Measurements from ENCODE around the gene TXNRD3.
A peak's percentile ranks its signal among the peaks of the same experiment; 100 is the strongest.

TXNRD3 gene

DNA sequence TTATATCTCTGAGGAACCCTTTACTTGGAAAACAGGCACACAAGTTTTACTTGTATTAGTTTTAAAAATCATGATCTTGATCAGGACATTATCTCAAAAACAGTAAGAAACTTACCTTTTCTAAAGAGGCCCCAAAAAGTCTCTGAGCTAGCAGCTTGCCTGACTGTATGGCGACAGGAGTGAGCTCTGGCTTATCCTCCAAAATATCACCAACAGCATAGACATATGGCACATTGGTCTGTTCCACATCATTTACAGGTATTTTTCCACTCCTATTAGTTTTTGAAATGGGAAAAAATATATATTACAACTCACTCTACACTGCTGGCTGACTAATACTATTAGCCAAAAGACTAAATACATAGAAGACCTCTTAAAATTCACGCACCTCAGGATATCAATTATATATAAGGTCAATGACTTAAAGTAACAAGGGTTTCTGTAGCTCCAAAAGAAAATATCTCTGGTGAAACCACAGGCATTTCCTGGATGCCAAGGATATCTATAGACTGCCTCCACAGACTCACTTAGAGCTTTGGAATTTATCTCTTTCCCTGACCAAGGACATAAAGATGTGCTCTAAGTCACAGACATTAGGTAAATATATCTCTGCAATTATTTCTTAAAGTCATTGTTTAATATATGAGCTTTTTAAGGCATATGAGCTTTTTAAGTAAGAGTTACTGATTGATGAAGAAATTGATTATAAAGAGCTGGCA, 33.1 kb downstream of the TXNRD3 start:
- no peak overlapping the region for H3K4me3 ChIP-seq (replicated peaks; ENCODE audit: low read depth, low read length)
- TF ChIP-seq, protein P1, sequence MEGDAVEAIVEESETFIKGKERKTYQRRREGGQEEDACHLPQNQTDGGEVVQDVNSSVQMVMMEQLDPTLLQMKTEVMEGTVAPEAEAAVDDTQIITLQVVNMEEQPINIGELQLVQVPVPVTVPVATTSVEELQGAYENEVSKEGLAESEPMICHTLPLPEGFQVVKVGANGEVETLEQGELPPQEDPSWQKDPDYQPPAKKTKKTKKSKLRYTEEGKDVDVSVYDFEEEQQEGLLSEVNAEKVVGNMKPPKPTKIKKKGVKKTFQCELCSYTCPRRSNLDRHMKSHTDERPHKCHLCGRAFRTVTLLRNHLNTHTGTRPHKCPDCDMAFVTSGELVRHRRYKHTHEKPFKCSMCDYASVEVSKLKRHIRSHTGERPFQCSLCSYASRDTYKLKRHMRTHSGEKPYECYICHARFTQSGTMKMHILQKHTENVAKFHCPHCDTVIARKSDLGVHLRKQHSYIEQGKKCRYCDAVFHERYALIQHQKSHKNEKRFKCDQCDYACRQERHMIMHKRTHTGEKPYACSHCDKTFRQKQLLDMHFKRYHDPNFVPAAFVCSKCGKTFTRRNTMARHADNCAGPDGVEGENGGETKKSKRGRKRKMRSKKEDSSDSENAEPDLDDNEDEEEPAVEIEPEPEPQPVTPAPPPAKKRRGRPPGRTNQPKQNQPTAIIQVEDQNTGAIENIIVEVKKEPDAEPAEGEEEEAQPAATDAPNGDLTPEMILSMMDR (IDR thresholded peaks at IDR 0.05; ENCODE audit: low read depth, low read length, missing control alignments): no peak
- peak; percentile 24 for DNase-seq (ENCODE audit: extremely low read depth, low read depth)

DNA sequence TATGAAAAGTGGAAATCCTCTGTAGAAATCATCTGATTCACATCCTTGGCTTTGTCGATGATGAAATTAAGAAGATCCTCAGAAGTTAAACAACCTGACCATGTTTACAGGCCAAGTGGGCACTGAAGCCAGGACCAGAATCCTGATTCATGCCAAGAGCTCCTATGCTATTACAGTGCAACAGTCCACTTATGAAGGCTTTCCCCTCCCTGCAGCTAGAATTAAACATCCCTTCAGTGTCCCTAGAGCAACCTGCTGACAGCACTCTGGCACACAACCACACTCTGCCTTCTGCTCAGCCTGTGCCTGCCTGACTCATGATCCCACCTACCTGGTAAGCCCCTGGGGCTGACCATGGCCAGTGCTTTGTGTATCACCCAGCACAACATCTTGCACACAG, 33.8 kb downstream of the TXNRD3 start:
- TF ChIP-seq, protein P1 (IDR thresholded peaks at IDR 0.05; ENCODE audit: low read depth, low read length, missing control alignments): no peak
- no peak overlapping the region for H3K4me3 ChIP-seq (replicated peaks; ENCODE audit: low read depth, low read length)
- DNase-seq (ENCODE audit: extremely low read depth, low read depth): no peak

DNA sequence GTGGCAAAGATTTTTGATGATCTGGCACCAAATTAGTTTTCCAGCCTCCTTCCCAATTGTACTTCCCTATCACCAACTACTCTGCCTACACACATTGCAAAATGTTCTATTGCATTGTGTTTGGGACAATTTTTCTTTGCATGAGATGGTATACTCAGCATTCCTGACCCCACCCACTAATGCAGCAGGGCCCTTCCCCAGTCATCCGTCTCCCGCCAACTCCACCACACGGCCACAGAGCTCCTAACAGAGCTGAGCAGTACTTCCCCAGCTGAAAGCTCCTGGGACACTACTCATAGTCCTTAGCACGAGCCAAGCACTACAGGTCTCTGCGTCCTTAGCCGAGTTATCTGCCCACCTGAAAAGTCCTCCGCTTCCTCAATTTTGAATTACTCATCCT, 34.2 kb downstream of the TXNRD3 start:
- TF ChIP-seq, protein P1 (IDR thresholded peaks at IDR 0.05; ENCODE audit: low read depth, low read length, missing control alignments): no peak
- DNase-seq (ENCODE audit: extremely low read depth, low read depth): no peak
- no peak overlapping the region for H3K4me3 ChIP-seq (replicated peaks; ENCODE audit: low read depth, low read length)

DNA sequence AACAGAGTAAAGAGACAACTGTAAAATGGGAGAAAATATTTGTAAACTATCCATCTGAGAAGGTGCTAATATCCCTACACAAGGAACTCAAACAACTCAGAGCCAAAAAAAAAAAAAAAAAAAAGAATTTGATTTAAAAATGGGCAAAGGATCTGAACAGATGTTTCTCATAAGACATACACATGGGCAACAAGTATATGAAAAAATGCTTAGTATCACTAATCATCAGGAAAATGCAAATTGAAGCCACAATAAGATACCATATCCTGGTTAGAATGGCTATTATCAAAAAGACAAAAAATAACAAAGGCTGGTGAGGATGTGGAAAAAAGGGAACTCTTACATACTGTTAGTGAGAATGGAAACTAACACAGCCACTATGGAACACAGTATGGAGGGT, 36.2 kb downstream of the TXNRD3 start:
- TF ChIP-seq, protein P1 (IDR thresholded peaks at IDR 0.05; ENCODE audit: low read depth, low read length, missing control alignments): no peak
- DNase-seq (ENCODE audit: extremely low read depth, low read depth): no peak
- H3K4me3 ChIP-seq (replicated peaks; ENCODE audit: low read depth, low read length): no peak overlapping the region

DNA sequence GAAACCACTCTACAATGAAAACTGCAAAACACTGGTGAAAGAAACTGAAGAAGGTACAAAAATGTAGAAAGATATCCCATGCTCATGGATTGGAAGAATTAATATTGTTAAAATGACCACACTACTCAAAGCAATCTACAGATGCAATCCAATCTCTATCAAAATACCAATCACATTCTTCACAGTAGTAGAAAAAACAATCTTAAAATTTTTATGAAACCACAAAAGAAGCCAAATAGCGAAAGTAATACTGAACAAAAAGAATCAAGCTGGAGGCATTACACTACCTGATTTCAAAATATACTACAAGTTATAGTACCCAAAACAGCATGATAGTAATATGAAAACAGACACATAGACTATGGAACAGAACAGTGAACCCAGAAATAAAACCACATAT, 36.9 kb downstream of the TXNRD3 start:
- TF ChIP-seq, protein P1 (IDR thresholded peaks at IDR 0.05; ENCODE audit: low read depth, low read length, missing control alignments): no peak
- H3K4me3 ChIP-seq (replicated peaks; ENCODE audit: low read depth, low read length): no peak overlapping the region
- no peak for DNase-seq (ENCODE audit: extremely low read depth, low read depth)

DNA sequence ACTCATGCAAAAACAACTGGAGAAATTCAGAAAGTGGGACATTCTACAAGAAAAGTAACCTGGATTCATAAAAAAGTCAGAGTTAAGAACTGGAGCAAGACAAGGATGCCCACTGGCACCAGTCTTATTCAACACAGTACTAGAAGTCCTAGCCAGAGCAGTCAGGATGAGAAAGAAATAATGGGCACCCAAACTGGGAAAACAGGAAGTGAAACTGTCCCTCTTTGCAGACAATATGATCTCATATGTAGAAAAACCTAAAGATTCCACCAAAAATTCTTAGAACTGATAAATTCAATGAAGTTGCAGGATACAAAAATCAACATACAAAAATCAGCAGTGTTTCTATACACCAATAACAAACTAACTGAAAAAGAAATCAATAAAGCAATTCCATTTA, 37.4 kb downstream of the TXNRD3 start:
- TF ChIP-seq, protein P1 (IDR thresholded peaks at IDR 0.05; ENCODE audit: low read depth, low read length, missing control alignments): no peak
- H3K4me3 ChIP-seq (replicated peaks; ENCODE audit: low read depth, low read length): no peak overlapping the region
- no peak for DNase-seq (ENCODE audit: extremely low read depth, low read depth)

DNA sequence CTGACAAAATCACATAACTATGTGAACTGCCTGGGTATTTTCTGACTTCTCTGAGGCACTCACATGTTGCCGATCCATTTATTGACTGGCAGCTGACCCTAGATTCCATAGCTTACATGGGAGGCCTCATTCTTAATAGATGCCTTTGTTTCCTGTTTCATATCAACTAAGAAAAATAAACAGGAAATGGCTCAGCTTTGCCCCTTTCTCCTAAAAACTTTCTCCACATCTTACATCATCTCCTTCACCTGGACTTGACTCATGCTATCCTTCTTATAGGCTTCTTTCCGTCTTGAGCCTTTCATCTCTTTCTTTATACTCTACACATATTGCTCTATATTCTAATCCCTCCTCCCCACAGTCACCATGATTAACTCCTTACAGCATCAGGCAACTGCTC, 38.0 kb downstream of the TXNRD3 start:
- no peak overlapping the region for H3K4me3 ChIP-seq (replicated peaks; ENCODE audit: low read depth, low read length)
- TF ChIP-seq, protein P1 (IDR thresholded peaks at IDR 0.05; ENCODE audit: low read depth, low read length, missing control alignments): no peak
- no peak for DNase-seq (ENCODE audit: extremely low read depth, low read depth)

All from HFF-Myc (cell line).